ENCODE data around the gene SEMA5A. TPM values are rescaled to one million over a fixed set of nuclear protein-coding genes. Genes with fewer than 3 reads are reported as not detected.

The SEMA5A gene
- total RNA-seq, 1 experiment from 2014 or later = 9.3 TPM

DNA sequence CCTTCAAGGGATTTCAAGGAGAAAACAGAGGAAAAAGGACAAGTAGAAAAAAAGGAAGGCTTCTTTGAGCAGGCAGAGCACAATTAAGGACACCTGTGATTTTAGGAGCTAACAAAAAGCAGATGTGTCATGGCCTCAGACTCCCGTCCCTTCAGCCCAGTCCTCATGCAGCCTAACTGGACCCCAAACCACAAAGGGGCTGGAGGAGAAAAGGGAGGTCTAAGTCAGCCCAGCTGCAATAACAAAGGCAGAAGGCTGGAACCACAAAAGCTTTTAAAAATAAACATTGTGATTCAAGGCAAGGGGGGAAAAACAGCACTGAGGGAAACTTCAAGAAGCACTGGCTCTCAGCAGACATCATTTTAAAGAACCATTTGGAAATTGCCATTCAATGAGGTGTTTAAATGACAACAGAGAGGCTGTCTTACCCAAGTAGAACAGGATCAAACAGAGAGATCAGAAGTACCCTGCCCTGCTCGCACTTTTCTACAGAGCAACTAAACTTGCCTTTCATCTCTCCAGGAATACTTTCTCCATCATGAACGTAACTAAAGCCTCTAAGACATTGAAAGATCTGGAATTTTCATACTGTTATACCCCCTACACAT is 89.3 kb downstream of the SEMA5A start (continued):
- TF ChIP-seq, protein P1, sequence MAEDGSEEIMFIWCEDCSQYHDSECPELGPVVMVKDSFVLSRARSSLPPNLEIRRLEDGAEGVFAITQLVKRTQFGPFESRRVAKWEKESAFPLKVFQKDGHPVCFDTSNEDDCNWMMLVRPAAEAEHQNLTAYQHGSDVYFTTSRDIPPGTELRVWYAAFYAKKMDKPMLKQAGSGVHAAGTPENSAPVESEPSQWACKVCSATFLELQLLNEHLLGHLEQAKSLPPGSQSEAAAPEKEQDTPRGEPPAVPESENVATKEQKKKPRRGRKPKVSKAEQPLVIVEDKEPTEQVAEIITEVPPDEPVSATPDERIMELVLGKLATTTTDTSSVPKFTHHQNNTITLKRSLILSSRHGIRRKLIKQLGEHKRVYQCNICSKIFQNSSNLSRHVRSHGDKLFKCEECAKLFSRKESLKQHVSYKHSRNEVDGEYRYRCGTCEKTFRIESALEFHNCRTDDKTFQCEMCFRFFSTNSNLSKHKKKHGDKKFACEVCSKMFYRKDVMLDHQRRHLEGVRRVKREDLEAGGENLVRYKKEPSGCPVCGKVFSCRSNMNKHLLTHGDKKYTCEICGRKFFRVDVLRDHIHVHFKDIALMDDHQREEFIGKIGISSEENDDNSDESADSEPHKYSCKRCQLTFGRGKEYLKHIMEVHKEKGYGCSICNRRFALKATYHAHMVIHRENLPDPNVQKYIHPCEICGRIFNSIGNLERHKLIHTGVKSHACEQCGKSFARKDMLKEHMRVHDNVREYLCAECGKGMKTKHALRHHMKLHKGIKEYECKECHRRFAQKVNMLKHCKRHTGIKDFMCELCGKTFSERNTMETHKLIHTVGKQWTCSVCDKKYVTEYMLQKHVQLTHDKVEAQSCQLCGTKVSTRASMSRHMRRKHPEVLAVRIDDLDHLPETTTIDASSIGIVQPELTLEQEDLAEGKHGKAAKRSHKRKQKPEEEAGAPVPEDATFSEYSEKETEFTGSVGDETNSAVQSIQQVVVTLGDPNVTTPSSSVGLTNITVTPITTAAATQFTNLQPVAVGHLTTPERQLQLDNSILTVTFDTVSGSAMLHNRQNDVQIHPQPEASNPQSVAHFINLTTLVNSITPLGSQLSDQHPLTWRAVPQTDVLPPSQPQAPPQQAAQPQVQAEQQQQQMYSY (CRISPR knock-in tag; IDR thresholded peaks at IDR 0.05) = no peak
- TF ChIP-seq, protein P2, sequence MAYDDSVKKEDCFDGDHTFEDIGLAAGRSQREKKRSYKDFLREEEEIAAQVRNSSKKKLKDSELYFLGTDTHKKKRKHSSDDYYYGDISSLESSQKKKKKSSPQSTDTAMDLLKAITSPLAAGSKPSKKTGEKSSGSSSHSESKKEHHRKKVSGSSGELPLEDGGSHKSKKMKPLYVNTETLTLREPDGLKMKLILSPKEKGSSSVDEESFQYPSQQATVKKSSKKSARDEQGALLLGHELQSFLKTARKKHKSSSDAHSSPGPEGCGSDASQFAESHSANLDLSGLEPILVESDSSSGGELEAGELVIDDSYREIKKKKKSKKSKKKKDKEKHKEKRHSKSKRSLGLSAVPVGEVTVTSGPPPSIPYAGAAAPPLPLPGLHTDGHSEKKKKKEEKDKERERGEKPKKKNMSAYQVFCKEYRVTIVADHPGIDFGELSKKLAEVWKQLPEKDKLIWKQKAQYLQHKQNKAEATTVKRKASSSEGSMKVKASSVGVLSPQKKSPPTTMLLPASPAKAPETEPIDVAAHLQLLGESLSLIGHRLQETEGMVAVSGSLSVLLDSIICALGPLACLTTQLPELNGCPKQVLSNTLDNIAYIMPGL (CRISPR knock-in tag; IDR thresholded peaks at IDR 0.05) = no peak
- TF ChIP-seq FOXK1 (CRISPR knock-in tag; IDR thresholded peaks at IDR 0.05) = no peak
- TF ChIP-seq ZNF416 (CRISPR knock-in tag; IDR thresholded peaks at IDR 0.05) = no peak
- TF ChIP-seq, protein P3, sequence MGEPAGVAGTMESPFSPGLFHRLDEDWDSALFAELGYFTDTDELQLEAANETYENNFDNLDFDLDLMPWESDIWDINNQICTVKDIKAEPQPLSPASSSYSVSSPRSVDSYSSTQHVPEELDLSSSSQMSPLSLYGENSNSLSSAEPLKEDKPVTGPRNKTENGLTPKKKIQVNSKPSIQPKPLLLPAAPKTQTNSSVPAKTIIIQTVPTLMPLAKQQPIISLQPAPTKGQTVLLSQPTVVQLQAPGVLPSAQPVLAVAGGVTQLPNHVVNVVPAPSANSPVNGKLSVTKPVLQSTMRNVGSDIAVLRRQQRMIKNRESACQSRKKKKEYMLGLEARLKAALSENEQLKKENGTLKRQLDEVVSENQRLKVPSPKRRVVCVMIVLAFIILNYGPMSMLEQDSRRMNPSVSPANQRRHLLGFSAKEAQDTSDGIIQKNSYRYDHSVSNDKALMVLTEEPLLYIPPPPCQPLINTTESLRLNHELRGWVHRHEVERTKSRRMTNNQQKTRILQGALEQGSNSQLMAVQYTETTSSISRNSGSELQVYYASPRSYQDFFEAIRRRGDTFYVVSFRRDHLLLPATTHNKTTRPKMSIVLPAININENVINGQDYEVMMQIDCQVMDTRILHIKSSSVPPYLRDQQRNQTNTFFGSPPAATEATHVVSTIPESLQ (CRISPR knock-in tag; IDR thresholded peaks at IDR 0.05) = no peak
- no peak for TF ChIP-seq FOXP1 (CRISPR knock-in tag; IDR thresholded peaks at IDR 0.05; ENCODE audit: borderline replicate concordance)
- TF ChIP-seq, protein P4, sequence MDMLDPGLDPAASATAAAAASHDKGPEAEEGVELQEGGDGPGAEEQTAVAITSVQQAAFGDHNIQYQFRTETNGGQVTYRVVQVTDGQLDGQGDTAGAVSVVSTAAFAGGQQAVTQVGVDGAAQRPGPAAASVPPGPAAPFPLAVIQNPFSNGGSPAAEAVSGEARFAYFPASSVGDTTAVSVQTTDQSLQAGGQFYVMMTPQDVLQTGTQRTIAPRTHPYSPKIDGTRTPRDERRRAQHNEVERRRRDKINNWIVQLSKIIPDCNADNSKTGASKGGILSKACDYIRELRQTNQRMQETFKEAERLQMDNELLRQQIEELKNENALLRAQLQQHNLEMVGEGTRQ (CRISPR knock-in tag; IDR thresholded peaks at IDR 0.05) = no peak
- no peak for TF ChIP-seq NFE2L1 (CRISPR knock-in tag; IDR thresholded peaks at IDR 0.05)
- no peak for TF ChIP-seq TCF7 (CRISPR knock-in tag; IDR thresholded peaks at IDR 0.05; ENCODE audit: low read depth)
- TF ChIP-seq ZNF138 (CRISPR knock-in tag; conservative IDR thresholded peaks at IDR 0.05) = no peak
- TF ChIP-seq, protein P5, sequence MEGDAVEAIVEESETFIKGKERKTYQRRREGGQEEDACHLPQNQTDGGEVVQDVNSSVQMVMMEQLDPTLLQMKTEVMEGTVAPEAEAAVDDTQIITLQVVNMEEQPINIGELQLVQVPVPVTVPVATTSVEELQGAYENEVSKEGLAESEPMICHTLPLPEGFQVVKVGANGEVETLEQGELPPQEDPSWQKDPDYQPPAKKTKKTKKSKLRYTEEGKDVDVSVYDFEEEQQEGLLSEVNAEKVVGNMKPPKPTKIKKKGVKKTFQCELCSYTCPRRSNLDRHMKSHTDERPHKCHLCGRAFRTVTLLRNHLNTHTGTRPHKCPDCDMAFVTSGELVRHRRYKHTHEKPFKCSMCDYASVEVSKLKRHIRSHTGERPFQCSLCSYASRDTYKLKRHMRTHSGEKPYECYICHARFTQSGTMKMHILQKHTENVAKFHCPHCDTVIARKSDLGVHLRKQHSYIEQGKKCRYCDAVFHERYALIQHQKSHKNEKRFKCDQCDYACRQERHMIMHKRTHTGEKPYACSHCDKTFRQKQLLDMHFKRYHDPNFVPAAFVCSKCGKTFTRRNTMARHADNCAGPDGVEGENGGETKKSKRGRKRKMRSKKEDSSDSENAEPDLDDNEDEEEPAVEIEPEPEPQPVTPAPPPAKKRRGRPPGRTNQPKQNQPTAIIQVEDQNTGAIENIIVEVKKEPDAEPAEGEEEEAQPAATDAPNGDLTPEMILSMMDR (IDR thresholded peaks at IDR 0.05) = no peak
- TF ChIP-seq RORB (CRISPR knock-in tag; IDR thresholded peaks at IDR 0.05) = no peak

DNA sequence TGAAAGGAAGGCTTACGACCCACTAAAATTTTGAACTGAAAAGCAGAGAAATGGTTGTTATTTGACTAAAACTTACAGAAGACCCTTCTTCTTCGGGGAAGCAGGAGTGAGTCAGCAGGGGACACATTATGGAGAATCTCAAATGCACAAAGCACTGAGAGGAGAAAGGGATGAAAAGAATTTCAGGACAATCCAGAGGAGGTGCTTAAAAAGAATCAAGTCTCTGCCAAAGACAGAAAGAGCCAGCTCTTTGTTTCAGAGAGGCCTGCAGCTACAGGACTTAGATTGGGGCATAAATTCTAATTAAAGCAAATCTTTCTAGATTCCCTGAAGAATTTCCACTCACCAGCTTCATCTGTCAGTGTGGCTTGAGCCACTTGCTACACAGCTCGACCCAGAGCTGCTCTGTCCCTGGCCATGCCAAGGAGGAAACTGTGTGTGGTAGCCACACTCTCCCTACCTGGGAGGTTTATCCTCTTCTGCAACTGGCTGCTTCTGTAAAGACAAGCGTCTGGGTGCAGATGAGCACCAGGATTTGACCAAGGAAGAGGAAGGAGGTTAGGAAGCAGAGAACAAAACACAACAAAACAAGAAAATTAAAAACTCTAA is 89.9 kb downstream of the SEMA5A start:
- CTCF ChIA-PET = interaction anchor here (0.7 to 1.5 kb wide), 4 partner anchors 9 to 135 kb away, joined by 3 read pairs; no protein-coding TSS in a partner anchor
- ATAC-seq (peak; percentile 76), DNase-seq (ENCODE audit: low spot score) (no peak)
- Mint-ChIP-seq H3K27me3 (ENCODE audit: low read depth) (no peaks in the 10 kb centered on the region), H3K27ac (peak overlapping the region; percentile 91), H3K36me3 (peaks cover 14% of the 10 kb centered on the region), H3K4me3 (peak overlapping the region; percentile 41), H3K4me1 (peaks cover 50% of the 10 kb centered on the region), H3K9me3 (peaks cover 25% of the 10 kb centered on the region)
- POLR2A ChIA-PET = no interaction called here
- no peak for TF ChIP-seq ZNF138 (CRISPR knock-in tag; conservative IDR thresholded peaks at IDR 0.05)
- no peak for TF ChIP-seq ZNF317 (CRISPR knock-in tag; IDR thresholded peaks at IDR 0.05; ENCODE audit: borderline replicate concordance, low read depth)
- TF ChIP-seq, protein P6, sequence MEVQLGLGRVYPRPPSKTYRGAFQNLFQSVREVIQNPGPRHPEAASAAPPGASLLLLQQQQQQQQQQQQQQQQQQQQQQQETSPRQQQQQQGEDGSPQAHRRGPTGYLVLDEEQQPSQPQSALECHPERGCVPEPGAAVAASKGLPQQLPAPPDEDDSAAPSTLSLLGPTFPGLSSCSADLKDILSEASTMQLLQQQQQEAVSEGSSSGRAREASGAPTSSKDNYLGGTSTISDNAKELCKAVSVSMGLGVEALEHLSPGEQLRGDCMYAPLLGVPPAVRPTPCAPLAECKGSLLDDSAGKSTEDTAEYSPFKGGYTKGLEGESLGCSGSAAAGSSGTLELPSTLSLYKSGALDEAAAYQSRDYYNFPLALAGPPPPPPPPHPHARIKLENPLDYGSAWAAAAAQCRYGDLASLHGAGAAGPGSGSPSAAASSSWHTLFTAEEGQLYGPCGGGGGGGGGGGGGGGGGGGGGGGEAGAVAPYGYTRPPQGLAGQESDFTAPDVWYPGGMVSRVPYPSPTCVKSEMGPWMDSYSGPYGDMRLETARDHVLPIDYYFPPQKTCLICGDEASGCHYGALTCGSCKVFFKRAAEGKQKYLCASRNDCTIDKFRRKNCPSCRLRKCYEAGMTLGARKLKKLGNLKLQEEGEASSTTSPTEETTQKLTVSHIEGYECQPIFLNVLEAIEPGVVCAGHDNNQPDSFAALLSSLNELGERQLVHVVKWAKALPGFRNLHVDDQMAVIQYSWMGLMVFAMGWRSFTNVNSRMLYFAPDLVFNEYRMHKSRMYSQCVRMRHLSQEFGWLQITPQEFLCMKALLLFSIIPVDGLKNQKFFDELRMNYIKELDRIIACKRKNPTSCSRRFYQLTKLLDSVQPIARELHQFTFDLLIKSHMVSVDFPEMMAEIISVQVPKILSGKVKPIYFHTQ (CRISPR knock-in tag; IDR thresholded peaks at IDR 0.05) = no peak
- TF ChIP-seq HMGA2 (CRISPR knock-in tag; IDR thresholded peaks at IDR 0.05) = no peak
- no peak for TF ChIP-seq GTF2I (CRISPR knock-in tag; conservative IDR thresholded peaks at IDR 0.05)
- no peak for TF ChIP-seq MYBL2 (CRISPR knock-in tag; IDR thresholded peaks at IDR 0.05)
- no peak for TF ChIP-seq ELF4 (CRISPR knock-in tag; IDR thresholded peaks at IDR 0.05; ENCODE audit: low read depth)
- TF ChIP-seq, protein P1 (CRISPR knock-in tag; IDR thresholded peaks at IDR 0.05) = no peak
- TF ChIP-seq NFE2L1 (CRISPR knock-in tag; IDR thresholded peaks at IDR 0.05) = no peak

Measured in WTC11 (cell line).